HG02759 (cell line): Measurements from ENCODE around the gene SKIC8.

Source experiments
- ATAC-seq: cut with Tn5 transposase; IDR thresholded peaks from one replicate; pipeline ENCODE4 v1.9.1; 2021; ENCODE audit warnings: mild to moderate bottlenecking, moderate library complexity; ENCODE audit not compliant: unreplicated experiment

The SKIC8 gene

GRCh38 chr15:78299101-78299930 lies at the start of gene SKIC8:
TSS of gene SKIC8 (minus strand) at chr15:78299609. CDS start at chr15:78295686, 3,923 bp downstream.
- ATAC-seq, result peak; percentile 88

- no peak for ATAC-seq
Observed at GRCh38 chr15:78347586-78348543, 48.5 kb upstream of the SKIC8 start.

- no peak for ATAC-seq
Observed at GRCh38 chr15:78345396-78346125, 46.2 kb upstream of the SKIC8 start.

- no peak for ATAC-seq
Observed at GRCh38 chr15:78343276-78344060, 44.1 kb upstream of the SKIC8 start.

GRCh38 chr15:78342021-78342420 lies 42.6 kb upstream of the SKIC8 start:
- ATAC-seq, result no peak

- ATAC-seq, result no peak
Observed at GRCh38 chr15:78341057-78341987, 41.9 kb upstream of the SKIC8 start.

- no peak for ATAC-seq
Observed at GRCh38 chr15:78340231-78341056, 41.0 kb upstream of the SKIC8 start, which contains the start of gene CRABP1. TSS of gene CRABP1 (plus strand) at chr15:78340353. CDS start at chr15:78340429, 76 bp downstream.

- no peak for ATAC-seq
Observed at GRCh38 chr15:78339559-78339958, 40.1 kb upstream of the SKIC8 start.

- ATAC-seq, result no peak
Observed at GRCh38 chr15:78338781-78339180, 39.4 kb upstream of the SKIC8 start.

GRCh38 chr15:78335985-78336384 lies 36.6 kb upstream of the SKIC8 start:
- ATAC-seq, result no peak

GRCh38 chr15:78334845-78335244 lies 35.4 kb upstream of the SKIC8 start:
- ATAC-seq, result no peak

- no peak for ATAC-seq
Observed at GRCh38 chr15:78329625-78330024, 30.2 kb upstream of the SKIC8 start.

- no peak for ATAC-seq
Observed at GRCh38 chr15:78327466-78327865, 28.1 kb upstream of the SKIC8 start.

- no peak for ATAC-seq
Observed at GRCh38 chr15:78325092-78325843, 25.9 kb upstream of the SKIC8 start.

GRCh38 chr15:78324144-78324543 lies 24.7 kb upstream of the SKIC8 start:
- ATAC-seq, result no peak

- no peak for ATAC-seq
Observed at GRCh38 chr15:78323693-78324092, 24.3 kb upstream of the SKIC8 start.

- no peak for ATAC-seq
Observed at GRCh38 chr15:78322724-78323521, 23.5 kb upstream of the SKIC8 start.
